Stromal cell of bone marrow (primary cell): ENCODE data around the gene LYRM4.
"Not testable (repeated sequence)": the region's sequence is repeated elsewhere in the genome, so short reads cannot be mapped to it uniquely, and the experiment has no call there.

ENCODE experiments used
- DNase-seq: peaks from one replicate; pipeline ENCODE4 v3.0.0-alpha.2; 2012; ENCODE audit warnings: low read depth

Gene LYRM4

DNA sequence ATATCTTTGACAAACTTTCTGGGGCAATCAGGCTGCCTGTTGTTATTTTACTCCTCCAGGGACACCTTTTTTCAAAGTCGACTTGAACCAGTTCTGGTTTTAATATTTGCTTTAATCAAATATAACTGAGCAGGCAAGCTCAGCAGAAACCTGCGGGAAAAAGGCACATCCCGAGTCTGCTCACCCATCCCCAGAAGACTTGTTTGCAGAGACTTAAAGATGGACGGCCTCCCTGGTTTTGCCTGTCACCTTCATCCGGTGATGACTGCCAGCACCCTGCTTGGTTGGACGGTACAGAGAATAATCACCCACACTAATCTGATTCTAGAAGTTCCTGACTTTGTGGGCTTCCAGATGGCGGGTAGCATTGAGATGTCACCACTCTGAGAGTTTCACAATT is 138.8 kb downstream of the LYRM4 start:
- no peak for DNase-seq

DNA sequence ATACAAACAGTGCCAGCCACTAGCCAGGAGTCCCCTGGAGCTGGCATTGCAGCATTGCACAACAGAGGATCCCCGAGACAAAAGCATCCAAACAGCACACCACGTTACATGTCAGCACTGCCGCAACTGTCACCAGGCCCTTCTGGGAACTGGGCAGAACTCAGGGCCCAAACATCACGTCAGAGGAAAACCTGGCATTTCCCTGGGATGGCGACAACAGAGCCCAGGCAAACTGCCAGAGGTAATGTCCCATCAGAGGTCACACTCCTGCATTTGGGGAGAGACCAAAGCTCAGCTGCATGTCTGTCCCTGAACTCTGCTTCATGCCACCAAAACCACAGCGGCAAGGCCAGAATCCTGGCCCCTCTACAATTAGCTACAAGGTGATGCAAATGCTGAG is 139.3 kb downstream of the LYRM4 start:
- no peak for DNase-seq

DNA sequence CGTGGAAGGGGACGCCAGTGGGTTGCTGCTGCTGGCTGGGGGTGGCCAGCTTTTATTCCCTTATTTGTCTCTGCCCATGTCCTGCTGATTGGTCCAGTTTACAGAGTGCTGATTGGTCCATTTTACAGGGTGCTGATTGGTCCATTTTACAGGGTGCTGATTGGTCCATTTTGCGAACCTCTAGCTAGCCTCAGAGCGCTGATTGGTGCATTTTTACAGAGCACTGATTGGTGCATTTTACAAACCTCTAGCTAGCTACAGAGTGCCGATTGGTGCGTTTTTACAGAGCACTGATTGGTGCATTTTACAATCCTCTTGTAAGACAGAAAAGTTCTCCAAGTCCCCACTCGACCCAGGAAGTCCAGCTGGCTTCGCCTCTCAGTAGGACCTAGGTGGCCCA is 140.2 kb downstream of the LYRM4 start:
- not testable (repeated sequence) for DNase-seq

DNA sequence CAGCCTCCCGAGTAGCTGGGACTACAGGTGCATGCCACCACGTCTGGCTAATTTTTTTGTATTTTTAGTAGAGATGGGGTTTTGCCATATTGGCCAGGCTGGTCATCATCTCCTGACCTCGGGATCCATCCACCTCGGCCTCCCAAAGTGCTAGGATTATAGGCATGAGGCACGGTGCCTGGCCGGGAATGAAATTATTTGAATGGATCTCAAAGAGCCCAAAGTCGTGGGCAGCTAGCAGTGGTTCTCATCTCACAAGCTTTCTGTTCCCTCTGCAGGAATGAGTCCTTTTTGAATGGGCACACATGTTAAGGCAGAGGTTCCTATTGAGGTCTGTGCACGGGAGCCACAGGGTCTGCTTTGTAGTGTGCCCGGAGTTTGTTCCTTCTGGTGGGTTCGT is 140.7 kb downstream of the LYRM4 start:
- no peak for DNase-seq

DNA sequence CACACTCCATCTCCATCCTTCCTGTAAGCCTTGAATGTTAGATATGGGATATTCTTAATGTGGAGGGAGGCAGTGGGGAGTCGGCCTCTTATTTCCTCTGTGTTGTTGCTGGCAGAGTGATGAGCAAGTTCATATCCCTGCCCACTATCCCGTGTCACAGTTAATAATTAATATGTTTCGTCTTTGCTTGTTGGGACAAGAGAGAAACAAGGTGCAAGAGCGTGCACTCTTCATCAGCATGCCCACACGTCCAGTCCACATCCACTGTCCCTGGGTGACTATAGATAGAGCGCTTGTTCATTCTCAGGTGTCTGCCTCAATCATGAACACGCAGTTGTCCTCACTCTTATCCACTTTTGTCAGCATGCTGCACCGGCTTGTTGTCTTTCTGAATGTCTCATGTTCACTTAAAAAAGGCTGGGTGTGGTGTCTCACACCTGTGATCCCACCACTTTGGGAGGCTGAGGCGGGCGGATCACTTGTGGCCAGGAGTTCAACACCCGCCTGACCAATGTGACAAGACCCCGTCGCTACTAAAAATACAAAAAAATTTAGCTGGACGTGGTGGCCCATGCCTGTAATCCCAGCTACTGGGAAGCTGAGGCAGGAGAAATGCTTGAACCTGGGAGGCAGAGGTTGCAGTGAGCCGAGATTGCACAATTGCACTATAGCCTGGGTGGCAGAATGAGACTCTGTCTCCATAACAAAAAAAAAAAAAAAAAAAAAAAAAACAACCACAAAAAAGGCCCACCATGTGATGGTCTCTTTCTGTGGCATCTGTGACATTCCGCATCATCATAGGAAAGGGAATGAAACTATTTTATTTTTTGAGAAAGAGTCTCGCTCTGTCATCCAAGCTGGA is 141.4 kb downstream of the LYRM4 start:
- no peak for DNase-seq

DNA sequence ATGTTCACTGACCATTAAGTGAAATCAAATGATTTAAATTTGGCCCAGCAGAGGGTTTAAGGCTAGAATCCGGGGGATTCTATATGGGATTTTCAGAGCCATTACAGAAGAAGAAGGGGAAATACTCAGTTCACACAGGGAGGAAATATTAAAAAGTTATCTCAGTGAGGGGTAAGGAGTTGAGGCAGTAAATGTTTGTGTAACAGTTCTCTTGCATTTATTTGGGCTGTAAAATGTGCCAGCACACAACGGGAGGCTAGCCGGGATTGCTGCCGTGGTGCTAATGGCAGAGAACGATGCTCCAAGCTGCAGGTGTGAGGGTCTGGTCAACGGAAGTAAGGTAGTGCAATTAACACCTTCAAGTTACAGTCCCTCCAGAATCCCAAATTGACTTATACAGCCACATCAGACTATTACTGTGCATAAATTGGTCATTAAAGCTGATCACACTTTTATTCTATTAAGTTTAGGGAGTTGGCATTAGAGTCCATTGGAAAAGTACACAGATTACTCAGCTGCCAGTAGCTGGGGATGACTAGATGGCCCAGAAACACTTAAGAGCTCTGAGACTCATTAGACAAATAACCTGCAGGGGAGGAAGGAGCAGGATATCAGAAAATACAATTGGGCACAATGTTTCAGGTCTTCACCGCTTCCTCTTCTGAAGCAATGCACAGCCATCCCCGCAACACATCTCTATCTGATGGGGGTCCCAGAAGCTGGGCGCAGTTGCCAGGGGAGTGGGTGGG is 144.3 kb downstream of the LYRM4 start:
- no peak for DNase-seq

DNA sequence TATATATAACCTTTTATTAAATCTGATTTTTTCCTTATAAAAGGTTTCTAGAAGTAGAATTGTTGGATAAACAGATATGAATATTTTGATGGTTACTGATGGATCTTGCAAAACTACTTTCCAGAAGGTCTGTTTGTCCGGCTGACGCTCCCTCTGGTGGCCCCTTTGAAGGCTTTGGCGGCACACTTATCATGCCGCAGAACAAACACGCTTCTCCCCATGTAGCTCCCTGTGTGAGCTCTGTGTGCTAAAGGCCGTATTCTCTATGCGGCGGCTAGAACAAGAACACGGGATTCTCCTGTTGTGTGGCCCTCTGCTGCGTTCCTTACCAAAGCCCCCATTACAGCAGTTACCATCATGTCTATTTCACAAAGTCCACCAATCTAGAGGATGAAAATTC is 145.6 kb downstream of the LYRM4 start:
- DNase-seq: no peak

DNA sequence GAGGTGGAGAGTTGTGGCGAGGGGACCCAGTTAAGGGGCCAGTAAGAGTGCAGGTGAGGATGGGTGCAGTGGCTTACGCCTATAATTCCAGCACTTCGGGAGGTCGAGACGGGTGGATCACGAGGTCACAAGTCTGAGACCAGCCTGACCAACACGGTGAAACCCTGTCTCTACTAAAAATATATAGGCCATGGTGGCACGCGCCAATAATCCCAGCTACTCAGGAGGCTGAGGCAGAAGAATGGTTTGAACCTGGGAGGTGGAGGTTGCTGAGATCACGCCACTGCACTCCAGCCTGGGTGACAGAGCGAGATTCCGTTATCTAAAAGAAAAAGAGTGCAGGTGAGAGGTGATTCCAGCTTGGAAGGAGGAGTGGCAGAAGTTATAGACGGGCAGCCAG is 147.7 kb downstream of the LYRM4 start:
- no peak for DNase-seq

DNA sequence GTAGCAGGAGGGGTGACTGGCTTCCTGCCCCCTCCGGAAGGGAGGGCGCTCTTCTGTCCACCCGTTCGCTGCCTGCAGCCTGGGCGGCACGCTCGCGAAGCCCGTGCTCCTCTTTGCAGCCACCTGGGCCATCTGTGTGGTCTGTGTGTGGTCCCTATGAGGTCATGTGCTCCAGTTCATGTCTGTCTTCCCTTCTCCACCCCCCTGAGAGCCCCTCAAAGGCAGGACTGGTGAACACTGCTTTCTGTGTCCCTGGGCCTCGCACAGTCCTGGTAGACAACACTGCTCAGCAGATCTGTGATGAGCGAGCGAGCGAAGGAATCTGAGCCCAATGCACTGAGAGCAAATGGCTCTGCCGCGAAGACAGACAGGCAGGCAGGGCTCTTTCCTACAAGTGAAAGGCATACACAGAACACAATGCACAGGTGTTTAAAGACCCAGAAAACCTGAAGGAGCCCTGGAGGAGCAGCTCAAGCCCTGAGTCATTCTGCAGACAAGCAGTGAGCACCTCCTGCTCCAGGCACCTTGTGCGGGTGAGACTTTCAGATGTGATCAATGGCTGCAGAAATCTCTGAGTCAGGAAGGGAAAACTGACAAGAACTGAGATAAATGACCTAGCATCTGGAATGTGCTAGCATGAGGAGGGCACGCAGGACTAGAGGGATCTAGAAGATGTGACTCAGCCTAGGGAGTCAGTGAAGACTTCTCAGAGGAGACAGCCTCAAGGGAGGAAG is 148.5 kb downstream of the LYRM4 start:
- DNase-seq: no peak

DNA sequence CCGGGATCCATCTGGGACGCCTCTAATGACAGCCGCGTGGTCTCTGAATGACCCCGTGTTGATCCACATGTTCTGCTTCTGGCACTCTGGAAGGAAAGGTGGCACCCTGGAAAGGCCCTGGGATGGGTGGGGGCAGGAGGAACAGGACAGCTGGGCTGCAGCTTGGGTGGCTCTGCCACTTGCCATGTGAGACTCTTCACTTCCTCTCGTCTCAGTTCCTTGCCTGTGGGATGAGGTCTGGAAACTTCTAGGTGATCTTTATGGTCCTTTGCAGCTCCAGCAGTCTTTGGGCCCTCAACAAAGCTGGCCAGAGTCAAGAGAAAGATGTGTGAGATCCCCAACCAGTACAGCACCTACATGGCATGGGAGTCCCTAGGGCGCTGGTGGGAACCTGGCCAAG is 149.1 kb downstream of the LYRM4 start:
- DNase-seq: no peak

DNA sequence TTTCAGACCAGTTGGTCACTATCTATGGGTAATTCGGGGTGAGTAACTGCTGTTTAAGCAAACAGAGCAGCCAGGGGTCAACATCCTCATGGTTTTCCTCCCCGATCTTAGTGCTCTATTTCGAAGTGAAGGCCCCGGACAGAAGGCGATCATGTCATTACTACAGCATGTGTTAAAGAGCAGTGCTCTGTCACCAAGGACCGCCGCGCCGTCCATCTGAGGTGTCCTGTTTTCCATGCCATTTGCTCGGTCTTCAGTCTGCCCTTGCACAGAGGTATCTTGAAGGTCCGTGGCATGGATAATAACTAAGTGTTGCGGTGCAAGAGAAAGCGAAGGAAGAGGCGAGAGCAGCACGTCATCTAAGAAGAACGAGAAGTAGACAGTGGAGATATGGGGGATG is 150.5 kb downstream of the LYRM4 start:
- DNase-seq: no peak

DNA sequence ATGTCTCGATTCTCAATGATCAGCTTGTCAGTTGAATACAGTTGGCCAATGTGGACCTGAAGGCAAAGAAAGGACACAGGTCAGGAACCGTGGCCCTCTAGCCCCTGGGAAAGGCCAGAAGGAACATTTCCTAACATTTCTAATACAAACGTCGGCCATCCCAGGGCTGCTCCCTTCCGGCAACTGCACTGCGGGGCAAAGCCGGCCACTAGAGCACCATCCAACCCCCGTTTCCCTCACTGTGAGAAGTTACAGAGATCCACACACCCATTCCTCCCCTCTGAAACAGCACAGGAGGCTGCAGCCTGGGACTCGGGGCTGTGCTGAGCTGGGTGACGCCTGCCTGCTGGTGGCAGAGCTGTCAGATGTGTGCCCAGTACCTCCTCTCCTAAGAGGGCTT is 151.3 kb downstream of the LYRM4 start:
- DNase-seq: no peak

DNA sequence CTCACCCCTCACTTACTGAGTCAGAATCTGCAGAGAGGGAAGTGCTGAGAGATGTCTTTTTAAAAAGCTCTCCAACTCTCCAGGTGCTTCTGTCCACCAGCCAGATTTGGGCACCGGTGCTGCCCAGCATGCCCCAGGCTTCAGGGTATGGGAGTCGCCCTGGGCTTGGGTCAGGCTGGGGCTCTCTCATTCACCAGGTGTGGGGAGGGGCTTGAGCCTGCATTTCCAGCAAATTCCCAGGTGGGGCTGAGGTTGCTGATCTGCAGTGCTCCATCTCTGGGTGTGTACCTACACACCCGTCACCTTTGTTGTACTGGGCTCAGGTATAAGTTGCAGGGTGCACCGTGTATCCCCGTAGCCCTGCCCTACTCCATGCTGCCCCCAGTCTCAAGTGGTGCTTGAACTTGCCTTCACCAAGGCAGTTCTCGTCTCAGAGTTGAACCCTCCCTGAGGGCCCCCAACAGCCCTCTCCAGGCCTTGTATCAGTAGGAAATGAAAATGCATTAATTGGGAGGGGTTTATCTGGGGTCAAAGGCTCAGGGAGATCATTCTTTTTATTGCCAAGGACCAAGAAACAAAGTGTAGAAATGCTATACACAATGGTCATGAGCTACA is 152.1 kb downstream of the LYRM4 start:
- DNase-seq: no peak

DNA sequence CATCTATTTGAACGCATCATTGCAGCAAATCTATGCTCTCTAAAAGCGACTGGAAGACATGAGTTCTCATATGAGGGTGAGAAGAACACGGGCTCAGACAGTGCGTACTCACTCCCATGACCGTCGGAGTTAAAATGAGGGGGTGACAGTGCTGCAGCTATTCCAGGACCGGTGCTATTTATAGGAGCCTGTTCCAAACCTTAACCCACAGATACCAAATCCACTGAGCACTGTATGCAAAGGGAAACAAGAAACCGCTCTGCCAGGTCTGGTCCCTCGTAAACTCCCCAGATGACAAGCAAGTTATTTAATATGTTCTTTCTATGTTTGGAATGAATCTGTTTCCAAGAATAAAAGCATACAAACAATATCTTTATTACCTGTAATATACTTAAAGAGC is 152.7 kb downstream of the LYRM4 start:
- no peak for DNase-seq

DNA sequence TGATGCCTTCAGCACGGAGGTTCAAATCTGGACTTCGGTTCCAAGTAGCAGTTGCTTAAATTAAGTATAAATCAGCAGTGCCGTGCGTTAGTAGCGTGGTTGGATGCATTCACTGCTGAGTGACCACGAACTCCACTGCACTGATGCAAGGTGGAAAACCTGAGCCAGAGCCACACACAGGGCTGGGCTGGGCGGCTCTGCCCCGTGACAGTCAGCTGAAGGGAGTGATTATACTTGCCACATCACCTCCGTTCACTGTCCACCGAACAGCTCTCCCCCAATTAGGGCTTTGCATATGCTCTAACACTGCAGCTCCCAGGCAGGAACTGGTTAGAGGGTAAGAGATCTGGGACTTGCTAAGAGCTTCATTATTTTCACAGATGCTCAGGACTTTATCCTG is 153.4 kb downstream of the LYRM4 start:
- DNase-seq: no peak

DNA sequence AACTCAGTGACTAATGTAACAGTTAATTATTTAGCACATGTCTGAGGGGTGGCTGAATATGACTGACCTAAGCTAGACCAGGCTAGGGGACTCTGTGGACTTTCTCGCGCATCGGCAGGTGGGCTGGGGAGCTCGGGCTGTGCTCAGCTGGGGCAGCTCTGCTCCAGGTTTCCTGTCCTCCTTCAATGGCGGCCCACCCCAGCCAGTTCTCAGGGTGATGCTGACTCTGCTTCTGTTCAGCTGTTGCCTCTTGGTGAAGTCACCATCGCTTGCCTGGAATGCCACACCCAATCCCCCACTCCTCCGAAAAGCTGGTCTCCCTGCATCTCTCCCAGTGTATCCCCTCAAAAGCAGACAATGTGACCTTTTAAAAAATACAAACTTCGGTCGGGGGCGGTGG is 155.6 kb downstream of the LYRM4 start:
- DNase-seq: no peak

DNA sequence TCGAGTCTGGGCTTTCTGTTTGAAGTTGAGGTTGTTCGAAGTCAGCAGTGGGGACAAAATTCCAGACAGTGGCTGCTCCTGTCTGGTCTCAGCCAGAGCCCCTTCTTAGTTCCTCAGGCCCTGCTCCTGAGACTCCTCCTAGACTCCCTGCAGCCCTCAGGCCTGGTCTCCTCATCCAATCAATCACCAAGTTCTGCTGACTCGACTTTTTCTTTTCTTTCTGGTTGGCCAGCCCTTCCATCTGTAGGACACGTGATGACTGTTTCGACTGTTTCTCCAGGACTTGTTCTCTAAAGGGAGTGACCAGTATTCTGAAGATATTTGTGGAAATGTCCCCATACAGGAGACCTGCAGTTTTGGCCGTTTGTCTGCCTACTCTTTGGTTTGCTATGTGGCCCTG is 156.1 kb downstream of the LYRM4 start:
- DNase-seq: no peak

DNA sequence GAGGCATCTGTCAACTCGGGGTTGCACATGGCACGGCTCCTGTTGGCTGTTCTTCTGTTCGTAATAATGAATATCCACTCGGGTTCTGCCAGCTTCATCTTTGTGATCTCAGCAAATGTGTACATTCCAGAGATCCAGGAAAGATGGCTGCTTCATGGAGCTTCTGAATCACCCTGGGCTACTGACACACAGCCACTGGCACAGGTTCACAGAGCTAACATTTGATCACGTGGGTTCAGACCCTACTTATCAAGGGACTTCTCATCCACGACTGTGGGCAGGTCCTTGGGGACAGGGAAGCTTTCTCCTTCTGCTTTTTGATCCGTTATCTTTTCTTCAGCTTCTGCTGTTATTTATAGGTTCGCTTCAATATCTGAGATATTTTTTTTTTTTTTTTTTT is 157.5 kb downstream of the LYRM4 start:
- DNase-seq: no peak

DNA sequence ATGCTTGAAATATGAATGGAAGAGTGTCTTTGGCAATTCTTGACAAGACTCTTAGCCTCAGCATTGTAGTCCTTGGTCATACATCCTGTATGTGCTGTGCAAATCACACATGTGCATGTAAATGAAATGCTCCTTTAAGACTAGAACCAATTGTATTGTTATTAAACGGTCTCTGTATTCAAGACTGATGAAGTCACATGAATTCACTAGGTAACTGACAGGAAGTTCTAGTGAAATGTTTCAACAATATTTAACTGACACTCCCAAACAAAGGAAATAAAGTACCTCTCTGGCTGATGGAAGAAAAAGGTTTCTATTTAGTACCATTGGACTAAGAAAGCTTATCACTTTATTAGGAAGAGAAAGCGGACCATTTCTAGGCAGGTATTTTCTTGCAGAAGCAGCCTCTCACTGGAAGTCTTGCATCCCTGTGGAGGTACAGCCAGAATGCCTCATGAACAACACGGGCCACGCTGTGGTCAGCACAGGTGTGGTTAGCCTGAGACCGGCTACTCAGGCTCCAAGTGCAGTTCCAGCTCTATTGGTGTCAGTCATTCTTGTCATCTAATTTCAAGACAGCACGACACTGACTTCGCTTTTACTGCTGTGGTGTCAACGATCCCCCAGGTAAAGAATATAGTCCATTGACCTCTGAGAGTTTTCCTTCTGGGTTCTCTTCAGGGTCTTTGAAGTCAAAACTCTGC is 158.3 kb downstream of the LYRM4 start:
- DNase-seq: no peak

DNA sequence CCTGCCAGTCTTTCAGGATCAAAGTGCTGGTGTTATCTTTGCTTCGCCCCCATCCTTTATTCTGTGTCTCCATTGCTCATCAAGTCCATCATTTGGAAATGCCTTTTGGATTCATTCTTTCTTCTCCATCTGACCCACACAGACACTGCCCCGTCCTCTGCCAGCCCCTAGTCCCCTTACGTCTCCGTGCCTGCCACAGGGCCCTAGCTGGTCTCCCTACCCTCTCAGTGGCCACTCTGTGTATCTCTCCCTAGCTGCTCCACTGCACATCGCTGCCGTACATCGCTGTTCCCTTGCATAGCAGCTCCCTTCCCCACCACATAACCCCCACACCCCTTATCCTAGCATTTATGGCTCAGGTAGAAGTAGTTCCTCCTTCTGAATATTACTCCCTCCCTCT is 159.9 kb downstream of the LYRM4 start:
- DNase-seq: no peak

DNA sequence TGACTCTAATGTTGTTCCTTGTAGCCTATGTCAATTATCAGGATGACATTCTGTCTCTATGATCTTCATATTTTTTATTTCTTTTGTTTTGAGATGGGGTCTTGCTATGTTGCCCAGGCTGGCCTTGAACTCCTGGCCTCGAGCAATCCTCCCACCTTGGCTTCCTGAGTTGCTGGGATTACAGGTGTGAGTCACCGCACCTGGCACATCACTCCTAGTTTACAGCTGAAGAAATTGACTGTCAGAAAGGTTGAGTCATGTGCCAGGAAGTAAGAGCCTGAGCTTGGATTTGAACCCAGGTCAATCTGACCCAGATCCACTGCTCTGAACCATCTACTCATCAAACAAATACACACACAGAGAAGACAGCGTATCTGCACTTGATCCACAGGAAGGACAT is 161.2 kb downstream of the LYRM4 start:
- no peak for DNase-seq
